ENCODE data around the gene THSD7B. TPM values are rescaled to one million over a fixed set of nuclear protein-coding genes. Genes with fewer than 3 reads are reported as not detected.

Gene THSD7B
- total RNA-seq, 1 donor from 2014 or later: 0.45 TPM

DNA sequence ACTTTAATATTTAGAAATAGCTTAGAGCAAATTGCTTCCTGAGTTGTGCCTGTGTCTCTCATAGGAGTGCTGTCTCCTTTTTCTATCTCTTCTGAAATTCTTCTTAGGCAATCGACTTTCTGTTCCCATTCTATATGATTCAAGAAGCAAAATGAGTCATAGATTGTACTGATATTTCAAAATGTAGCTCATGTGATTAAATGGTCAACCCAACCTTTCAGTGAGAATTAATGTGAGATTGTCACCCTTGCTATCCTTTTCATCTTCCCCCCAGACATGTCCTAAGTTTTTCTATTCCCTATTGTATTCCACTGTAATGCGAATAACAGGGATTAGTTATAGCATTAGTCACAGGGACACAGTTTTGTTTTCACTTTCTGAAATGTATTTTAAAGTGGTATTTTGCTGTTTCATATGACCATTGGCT, 413.6 kb downstream of the THSD7B start:
- intact Hi-C loops (cut with micrococcal nuclease): no loop called here
- peak; percentile 31 for ATAC-seq
- no peak for DNase-seq

DNA sequence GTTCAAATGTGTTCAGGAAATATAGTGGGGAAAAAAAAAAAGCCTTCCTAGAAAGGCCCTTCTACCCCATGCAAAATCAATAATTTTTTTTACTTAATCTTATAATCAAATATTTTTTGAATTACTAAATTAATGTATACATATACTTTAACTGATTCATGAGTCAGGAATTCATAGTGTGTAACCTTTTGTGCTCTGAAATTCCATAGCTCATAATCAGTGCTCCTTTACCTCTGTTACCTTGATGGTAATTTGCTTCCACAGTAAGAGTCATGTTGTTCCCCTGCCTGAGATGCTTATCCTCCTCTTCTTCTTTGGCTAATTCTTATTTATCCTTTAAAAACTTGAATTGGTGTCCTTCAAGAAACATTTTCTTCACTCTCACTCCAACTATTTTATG, 414.2 kb downstream of the THSD7B start:
- no peak for ATAC-seq

DNA sequence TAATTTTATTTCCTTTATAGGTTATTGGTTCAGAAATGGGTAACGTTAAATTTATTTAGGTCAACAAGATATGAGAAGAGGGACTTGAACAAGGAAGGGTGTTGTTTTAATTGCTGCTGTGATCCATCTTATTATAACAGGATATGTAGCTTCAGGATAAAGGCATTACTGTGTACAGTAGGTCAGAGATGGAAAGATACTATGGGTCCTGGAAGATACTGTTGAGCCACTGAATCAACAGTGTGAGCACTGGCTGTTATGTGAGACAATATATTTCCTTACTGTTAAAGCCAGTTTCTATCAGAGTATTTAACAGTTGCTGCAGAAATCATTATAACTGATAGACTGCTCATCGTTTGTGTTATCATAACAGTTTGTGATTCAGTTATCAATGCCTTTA, 414.7 kb downstream of the THSD7B start:
- intact Hi-C loops (cut with micrococcal nuclease): no loop called here
- ATAC-seq (no peak), DNase-seq (no peak)

More for the DNA sequence above, 414.2 kb downstream of the THSD7B start:
- DNase-seq: no peak
- intact Hi-C loops (cut with micrococcal nuclease): no loop called here

DNA sequence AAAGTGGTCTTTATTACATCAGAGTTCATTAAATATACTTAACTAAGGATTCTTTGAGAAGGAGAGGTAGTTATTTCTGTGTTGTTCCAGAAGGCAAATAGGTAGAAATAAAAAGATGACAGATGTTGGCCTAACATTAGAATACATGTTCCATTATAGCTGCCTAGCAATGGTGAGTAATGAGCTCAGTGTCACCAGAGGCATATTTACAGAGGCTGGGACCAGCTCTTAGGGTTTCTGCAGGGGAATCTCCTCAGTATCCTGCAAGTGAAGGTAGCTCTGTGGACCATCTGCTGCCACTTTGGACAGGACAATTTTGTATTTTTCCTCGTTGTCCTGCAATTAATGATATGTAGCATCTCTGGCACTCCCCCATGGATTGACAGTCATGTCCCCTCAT, 416.0 kb downstream of the THSD7B start:
- no peak for DNase-seq
- intact Hi-C loops (cut with micrococcal nuclease): no loop called here
- no peak for ATAC-seq

DNA sequence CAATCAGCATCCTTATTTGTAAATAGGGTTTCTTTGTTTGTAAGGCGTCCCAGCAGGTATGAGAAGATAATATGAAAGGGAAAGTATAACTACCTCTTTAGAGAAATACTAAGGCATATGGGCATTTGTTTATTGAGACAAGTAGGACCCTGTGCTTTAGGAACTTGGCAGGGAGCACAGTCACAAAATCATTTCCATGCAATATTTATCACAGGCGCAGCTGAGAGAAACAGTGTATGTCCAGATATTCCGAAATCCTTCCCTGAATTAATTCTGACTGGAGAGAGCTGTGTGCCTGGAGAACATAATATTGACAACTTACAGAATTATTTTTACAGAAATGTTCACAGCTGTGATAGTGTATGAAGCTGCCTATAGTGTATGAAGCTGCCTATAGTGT, 416.7 kb downstream of the THSD7B start:
- intact Hi-C loops (cut with micrococcal nuclease): no loop called here
- DNase-seq (no peak), ATAC-seq (no peak)

DNA sequence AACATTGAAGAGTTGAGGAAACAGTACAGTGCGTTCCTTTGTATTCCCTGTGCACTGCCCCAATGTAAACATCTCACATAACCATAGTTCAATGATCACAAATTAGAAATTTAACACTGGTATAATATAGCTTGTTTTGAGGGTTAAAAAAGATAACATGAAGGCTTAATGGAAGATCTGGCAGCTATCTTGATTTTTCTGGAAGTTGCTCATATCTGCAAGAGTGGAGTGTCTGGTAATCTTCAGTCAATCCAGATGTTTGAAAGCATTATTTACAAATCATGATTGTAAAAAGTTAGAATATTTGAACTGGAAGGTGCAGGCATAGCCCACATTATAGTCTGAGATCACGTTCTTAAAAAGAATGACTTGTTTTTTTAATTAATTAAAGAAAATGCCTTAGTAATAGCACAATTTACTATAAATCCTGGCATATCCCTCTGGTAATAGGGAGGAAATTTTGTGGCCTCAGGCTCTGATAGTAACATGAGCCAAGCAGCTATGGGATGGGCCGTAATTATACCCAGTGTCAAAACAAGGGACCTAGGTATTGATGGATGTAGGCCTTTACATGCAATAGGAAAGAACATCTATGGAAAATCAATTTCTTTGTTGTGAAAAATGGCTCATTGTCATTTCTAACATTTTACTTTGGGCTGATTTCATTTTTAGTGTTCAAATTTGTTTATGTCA, 418.0 kb downstream of the THSD7B start:
- intact Hi-C loops (cut with micrococcal nuclease): no loop called here
- ATAC-seq: no peak
- DNase-seq: no peak

DNA sequence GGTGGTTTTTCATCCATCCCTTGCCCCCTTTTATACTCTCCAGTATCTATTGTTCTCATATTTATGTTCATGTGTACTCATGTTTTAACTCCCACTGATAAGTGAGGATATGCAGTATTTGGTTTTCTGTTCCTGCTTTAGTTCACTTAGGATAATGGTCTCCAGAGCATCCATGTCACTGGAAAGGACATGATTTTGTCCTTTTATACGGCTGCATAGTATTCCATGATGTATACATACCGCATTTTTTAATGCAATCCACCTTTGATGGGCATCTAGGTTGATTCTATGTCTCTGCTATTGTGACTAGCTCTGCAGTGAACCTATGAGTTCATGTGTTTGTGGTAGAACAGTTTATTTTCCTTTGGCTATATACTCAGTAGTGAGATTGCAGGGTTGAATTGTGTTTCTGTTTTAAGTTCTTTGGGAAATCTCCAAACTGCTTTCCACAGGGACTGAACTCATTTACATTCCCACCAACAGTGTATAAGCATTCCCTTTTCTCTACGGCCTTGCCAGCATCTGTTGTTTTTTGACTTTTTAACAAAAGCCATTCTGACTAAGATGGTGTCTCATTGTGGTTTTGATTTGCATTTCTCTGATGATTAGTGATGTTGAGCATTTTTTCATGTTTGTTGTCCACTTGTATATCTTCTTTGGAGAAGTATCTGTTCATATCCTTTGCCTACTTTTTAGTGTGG, 420.2 kb downstream of the THSD7B start:
- no peak for ATAC-seq
- DNase-seq: no peak
- intact Hi-C loops (cut with micrococcal nuclease): no loop called here

DNA sequence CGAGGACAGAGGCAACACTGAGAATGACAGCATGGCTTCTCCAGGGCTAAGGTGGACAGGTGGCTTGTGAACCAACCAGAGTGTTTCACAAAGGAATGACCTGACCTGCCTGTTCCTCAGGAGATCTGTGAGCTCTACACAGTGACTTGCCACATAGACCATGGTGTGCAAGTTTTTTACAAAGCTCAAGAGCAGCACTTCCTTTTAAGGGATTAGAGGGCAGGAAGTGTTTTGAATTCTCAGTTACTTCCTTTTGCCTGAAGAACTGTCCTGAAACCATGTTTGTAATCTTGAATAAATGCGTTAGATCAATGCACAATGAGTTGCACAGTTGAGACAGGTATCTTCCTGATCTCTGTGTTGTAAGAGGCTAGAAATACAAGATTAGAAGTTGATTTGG, 421.9 kb downstream of the THSD7B start:
- DNase-seq: no peak
- intact Hi-C loops (cut with micrococcal nuclease): no loop called here
- ATAC-seq: no peak

DNA sequence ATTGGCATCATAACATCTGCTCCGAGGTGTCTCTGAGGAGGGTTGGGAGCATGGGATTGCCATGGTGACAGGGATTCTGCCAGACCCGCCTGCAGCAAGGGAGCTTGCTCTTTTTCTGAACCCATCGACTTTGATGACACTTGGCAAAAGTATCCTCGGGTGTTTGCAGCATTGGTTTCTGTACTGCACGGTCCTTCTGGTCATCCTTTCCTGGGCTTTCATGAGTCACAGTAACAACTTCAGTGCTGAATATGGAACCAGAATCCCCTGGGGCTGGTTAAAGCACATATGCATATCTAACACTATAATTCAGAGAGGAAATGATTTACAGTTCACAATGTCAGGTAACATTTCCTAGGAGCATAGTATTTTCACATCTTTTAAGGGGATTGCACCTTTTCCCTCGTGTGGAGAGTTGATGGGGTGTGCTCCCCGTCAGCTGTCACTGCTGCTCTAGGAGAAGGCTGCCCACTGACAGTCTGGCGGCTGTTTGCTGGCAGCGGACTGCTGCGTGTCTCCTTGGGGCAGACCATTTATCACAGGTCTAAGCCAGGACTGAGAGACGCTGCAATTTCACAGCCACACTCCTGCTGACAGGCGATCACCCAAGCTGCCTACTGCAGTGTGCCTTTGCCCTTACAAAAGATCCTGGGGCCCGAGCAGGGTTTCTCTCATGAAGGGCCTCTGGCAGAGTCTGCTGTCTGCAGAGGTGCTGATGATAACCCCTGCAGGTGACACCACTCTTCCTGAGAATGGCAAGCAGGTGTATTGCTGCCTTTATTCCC, 425.3 kb downstream of the THSD7B start:
- DNase-seq (peak; percentile 34), ATAC-seq (peak; percentile 84)
- intact Hi-C loops (cut with micrococcal nuclease): no loop called here

DNA sequence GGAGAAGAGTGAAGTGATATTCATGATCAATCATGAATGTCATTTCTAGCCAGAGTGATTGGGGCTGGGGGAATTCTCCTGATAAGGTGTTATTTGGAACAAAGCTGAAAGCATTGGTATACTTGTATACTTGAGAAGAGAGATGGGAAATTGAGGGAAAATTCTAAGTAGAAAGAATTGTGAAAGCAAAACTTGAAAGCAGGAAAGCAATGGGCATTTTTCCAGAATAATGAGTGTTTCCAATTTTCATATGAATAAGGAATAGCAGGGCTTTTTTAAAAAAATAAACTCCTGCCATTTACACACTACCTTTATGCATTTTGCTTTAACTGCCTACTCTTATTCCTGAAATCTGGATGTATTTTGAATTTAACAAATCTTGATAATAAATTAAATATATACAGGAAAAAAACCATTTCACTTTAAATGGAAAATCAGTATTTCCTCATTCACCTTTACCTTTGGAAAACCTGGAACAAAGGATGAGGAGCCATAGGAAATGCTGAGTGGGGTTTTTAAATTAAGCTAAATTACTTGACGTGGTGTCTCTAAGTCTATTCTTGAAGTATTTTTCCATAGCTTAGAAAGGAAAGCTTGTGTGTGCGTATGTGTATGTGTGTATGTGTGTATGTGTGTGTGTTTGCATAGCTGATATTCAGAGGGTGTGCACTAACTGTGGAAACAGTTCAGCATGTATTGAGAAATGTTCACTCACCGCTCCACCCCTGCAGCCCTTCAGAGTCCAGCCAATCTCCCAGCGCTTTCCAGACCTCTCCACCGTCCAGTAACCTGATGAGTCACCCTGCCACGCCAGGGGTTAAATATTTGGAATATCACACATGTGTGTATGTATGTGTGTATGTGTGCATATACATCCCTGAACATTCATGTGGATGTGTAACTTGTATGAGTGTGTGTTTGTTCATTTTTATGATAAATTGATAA, 427.3 kb downstream of the THSD7B start:
- no peak for DNase-seq
- intact Hi-C loops (cut with micrococcal nuclease): no loop called here
- ATAC-seq: no peak

DNA sequence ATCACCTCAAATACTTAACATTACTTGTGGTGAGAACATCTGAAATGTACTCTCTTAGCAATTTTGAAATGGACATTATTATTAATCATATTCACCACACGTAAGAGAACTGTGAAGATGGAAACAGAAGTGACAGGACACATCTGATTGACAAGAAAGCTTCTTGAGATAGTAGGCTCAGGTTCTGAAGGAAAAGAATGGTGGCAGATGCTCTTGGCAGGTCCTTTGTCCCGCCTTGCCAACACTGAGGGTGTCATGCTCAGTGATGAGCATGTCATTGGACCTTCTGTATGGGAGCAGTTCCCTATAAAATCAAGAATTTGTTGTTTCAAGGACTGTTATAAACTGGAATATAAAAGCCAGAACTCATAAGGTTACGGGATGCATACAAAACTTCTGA, 428.1 kb downstream of the THSD7B start:
- no peak for DNase-seq
- intact Hi-C loops (cut with micrococcal nuclease): no loop called here
- ATAC-seq: no peak

DNA sequence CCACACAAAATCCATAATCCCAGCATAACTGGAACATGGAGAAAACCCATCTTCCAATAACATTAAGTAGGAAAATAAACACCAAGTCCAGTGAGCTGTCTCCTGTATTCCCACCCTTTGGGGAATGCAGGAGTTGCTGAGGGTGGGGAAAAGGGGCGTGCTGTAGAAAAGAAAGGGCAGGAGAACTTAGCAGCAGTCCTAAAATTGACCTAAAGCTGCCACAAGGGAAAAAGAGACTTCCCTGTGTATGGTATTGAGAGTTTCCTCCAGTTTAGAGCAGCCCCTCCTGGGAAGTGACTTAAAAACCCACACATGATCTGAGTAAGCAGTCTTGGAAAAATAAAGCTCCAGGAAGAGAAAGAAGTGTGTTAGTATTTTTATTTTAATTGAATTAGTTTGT, 428.8 kb downstream of the THSD7B start:
- intact Hi-C loops (cut with micrococcal nuclease): no loop called here
- no peak for ATAC-seq

DNA sequence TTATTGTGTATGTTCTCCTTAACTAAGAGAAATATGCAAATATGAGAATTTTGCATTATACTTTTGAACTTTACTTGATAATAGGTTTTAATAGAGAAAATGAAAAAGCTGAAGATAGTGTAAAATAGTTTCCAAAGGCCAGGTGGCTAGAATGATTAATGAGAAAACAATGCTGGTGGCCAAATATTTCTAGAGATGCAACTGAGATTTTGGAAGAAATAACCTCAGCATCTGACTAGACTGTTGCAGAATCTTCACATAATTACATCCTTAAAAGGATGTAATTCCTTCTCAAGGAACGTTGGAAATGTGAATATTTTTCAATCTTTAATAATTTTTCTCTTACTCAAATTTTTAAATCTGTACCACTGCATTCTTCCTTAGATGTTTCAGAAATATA, 434.4 kb downstream of the THSD7B start:
- intact Hi-C loops (cut with micrococcal nuclease): no loop called here
- ATAC-seq (no peak), DNase-seq (no peak)

More for the DNA sequence above, 428.8 kb downstream of the THSD7B start:
- DNase-seq: no peak

DNA sequence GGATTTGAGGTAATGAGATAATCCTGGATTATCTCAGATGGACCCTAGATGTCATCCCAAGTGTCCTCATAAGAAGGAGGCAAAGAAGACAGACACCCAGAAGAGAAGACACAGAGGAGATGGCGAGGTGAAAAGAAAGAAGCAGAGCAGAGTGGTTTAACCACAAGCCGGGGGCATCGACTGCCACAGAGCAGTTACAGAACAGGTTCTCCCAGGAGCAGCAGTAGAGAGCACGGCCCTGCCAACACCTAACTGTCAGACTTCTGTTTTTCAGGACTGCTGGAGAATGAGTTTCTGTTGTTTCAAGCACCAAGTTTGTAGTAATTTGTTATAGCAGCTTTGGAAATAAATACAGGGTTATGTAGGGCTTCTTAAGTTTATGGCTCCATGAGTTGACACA, 437.0 kb downstream of the THSD7B start:
- intact Hi-C loops (cut with micrococcal nuclease): no loop called here
- ATAC-seq: no peak
- no peak for DNase-seq

DNA sequence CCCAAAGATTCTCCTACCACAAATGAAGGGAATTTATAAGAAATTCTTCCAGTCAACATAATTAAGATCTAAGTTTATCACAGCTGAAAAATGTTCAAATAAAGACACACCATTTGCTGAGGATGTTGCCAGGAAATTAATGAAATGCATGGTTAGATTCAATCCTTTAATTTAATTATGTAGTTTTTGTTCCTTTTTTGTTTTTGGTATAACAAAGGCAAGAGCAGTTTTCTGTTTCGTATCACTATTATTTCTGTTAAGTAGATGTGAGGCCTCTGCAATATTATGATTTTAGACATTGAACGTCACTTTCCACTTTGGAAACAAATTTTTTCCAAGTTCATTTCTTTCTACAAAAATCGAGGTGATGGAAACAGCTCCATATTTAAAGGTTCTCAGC, 440.0 kb downstream of the THSD7B start:
- ATAC-seq (no peak), DNase-seq (no peak)
- intact Hi-C loops (cut with micrococcal nuclease): no loop called here

DNA sequence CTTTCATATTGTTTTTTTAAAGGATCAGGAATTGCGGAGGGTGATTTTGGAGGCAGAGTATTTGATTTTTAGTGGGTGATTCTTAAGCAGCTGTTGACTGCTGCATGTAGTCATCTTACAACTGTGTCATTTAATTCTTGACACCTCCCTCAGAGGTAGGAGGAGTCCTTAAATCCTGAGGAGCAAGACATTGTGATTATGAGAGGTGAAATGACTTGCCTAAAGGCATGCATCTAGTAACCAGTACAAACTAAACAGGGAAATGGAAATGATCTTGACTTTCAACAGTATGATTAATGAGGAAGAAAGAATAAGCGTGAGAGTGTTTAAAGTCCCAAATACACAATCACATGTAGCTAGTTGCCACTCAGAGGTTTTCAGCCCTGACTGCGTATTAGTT, 440.7 kb downstream of the THSD7B start:
- ATAC-seq: no peak
- no peak for DNase-seq
- intact Hi-C loops (cut with micrococcal nuclease): no loop called here

DNA sequence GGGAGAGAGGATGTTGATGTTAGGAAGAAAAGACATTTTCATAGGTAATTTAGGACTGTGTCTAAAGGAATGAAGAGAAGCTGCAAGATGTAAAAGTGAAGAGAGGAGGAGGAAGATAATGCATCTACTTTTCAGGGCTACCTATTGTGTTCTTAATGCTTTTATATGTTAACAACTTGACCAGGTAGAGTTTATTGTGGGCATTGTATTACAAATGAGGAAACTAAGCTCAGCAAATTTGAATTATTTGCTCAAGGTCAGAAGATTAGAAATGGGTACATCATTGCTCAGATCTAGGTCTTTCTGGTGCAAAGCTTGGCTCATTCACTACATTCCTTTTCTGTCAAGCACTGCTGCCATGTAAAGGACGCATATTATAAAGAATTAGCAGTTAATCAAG, 441.7 kb downstream of the THSD7B start:
- intact Hi-C loops (cut with micrococcal nuclease): no loop called here
- ATAC-seq: no peak

DNA sequence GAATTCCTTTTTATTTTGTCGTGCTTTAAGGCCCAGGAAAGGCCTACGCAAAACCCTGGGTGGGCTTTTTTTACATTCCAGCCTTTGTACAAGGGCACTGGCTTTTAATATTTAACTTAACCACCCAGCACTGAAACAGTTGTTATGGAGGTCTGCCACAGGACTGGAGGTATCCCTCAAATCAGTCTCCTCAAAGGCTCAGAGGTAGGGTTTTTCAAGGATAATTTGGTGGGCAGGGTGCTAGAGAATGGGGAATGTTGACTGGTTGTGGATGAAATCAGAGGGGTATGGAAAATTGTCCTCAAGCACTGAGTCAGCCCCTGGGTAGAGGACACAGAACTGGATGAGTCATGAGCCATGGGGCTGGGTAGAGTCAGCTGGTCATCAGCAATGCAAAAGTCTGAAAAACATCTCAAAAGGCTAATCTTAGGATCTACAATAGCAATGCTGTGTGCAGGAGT, 443.1 kb downstream of the THSD7B start:
- intact Hi-C loops (cut with micrococcal nuclease): no loop called here
- ATAC-seq (no peak), DNase-seq (no peak)

More for the DNA sequence above, 441.7 kb downstream of the THSD7B start:
- DNase-seq: no peak

DNA sequence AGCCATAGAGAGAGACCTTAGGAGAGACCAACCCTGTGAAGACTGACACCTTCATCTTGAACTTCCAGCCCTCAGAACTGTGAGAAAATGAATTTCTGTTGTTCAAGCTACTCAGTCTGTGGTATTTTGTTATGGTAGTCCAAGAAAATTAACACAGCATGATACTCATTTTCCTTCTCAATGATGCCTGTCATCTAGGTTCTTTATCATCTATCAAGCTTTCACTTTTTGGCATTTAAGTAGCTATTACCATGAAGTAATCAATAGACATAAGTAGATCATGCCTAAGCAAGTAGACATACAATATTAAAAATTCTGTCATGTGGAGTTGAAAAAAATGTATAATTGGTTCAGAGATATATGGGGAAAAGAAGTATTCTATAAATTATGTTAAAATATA, 444.7 kb downstream of the THSD7B start:
- intact Hi-C loops (cut with micrococcal nuclease): no loop called here
- ATAC-seq (no peak), DNase-seq (no peak)
